Gastrocnemius medialis (tissue), 4 donors: Measurements from ENCODE around the gene RNF223.

ENCODE experiments used
- POLR2A ChIP-seq, 2 donors: fragments of 450-650 bp; IDR thresholded peaks; one replicate each; pipeline ENCODE4 v1.6.1; 2017; ENCODE audit warnings: antibody characterized with exemption in 2 of 2, mild to moderate bottlenecking in 2 of 2, moderate library complexity in 2 of 2
- TF ChIP-seq, protein P1 (sequence below), 5 experiments: fragments of 450-650 bp in 3 of 5; fragments of 200-600 bp in 2 of 5; sonication (generic) in 2 of 5; IDR thresholded peaks in 4 of 5; conservative IDR thresholded peaks in 1 of 5; 1 replicate in 4 of 5; 2 replicates in 1 of 5; pipeline ENCODE4 v1.5.1; 2016 to 2019; ENCODE audit warnings: antibody characterized with exemption in 5 of 5, mild to moderate bottlenecking in 3 of 5, moderate library complexity in 3 of 5

DNA sequence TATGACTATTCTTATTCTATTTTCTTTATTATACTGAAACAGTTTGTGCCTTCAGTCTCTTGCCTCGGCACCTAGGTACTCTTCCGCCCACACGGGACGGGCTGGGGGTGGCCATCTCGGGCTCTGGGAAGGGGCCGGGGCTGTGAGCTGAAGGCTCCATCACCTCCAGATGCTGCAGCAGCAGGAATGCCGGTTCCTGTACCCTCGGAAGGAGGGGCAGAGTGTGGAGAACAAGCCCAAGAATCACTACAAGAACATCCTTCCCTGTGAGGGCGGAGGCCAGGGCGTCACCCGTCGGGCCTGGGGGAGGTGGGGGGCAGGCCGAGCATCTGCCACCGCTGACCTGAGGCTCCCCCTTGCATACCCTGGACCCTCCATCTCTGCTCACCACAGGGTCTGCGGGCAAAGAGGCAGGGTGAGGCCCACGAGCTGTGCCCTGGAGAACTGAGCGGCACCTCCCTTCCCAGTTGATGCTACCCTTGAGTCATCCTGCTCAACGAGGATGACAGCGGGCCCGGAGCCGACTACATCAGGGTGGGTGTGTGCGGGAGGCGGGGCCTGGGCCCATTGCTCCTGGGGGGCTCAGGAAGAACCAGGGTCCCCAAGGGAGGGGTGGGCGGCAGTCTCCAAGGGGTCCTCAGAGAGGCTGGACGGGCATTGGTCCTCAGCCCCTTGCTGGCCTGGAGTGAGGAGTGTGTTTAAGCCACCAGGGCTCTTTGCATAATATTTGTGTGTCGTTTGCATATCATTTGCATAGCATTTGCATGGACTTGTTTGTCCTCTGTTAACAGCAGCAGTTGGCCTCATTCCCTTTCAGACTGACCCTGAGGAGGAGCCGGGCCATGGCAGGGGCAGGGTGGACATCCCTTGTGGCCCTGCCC lies 7.5 kb downstream of the RNF223 start:
- TF ChIP-seq, protein P1, sequence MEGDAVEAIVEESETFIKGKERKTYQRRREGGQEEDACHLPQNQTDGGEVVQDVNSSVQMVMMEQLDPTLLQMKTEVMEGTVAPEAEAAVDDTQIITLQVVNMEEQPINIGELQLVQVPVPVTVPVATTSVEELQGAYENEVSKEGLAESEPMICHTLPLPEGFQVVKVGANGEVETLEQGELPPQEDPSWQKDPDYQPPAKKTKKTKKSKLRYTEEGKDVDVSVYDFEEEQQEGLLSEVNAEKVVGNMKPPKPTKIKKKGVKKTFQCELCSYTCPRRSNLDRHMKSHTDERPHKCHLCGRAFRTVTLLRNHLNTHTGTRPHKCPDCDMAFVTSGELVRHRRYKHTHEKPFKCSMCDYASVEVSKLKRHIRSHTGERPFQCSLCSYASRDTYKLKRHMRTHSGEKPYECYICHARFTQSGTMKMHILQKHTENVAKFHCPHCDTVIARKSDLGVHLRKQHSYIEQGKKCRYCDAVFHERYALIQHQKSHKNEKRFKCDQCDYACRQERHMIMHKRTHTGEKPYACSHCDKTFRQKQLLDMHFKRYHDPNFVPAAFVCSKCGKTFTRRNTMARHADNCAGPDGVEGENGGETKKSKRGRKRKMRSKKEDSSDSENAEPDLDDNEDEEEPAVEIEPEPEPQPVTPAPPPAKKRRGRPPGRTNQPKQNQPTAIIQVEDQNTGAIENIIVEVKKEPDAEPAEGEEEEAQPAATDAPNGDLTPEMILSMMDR (IDR thresholded peaks at IDR 0.05 in 4 of 5, conservative IDR thresholded peaks at IDR 0.05 in 1 of 5) = no peak
- TF ChIP-seq POLR2A (IDR thresholded peaks at IDR 0.05) = no peak
